ENCODE results near the gene PCDHGA5.
A peak's percentile ranks its signal among the peaks of the same experiment; 100 is the strongest.

GRCh38 chr5:141338538-141339306, 25.2 kb upstream of the PCDHGA5 start, which contains the start of gene PCDHGA2:
- TF ChIP-seq CTCF (optimal IDR thresholded peaks at IDR 0.05 in 1 of 3, IDR thresholded peaks at IDR 0.05 in 1 of 3, conservative IDR thresholded peaks at IDR 0.05 in 1 of 3; ENCODE audit: extremely low read depth in 1 of 3, insufficient read depth in 2 of 3, low read length in 3 of 3) (peak; percentile 33 to 38 (median 37)), EZH2 (IDR thresholded peaks at IDR 0.05; ENCODE audit: low read length) (no peak)

Measured in keratinocyte (primary cell).